Neuronal stem cell (in vitro differentiated cells): ENCODE data around the gene SFT2D3.

Experiments used
- DNase-seq: peaks from one replicate; pipeline ENCODE4 v3.0.0-alpha.2; 2013; ENCODE audit warnings: low spot score
- H2AFZ ChIP-seq: one replicate; pipeline ENCODE4 v1.6.1; 2013; ENCODE audit warnings: mild to moderate bottlenecking, low read length, inconsistent platforms
- H2AK5ac ChIP-seq: 2 replicates; pipeline ENCODE4 v1.6.1; 2013; ENCODE audit warnings: low read depth, mild to moderate bottlenecking, inconsistent platforms, low read length, moderate library complexity, mixed read lengths
- H2BK120ac ChIP-seq: 2 replicates; pipeline ENCODE4 v1.6.1; 2013; ENCODE audit warnings: low read depth, mild to moderate bottlenecking, inconsistent platforms, low read length, moderate library complexity, mixed read lengths
- H2BK12ac ChIP-seq: one replicate; pipeline ENCODE4 v1.6.1; 2013; ENCODE audit warnings: low read length, inconsistent platforms
- H2BK15ac ChIP-seq: 2 replicates; pipeline ENCODE4 v1.6.1; 2013; ENCODE audit warnings: mild to moderate bottlenecking, low read length, inconsistent platforms, mixed read lengths
- H2BK5ac ChIP-seq: one replicate; pipeline ENCODE4 v1.6.1; 2013; ENCODE audit warnings: inconsistent platforms, mild to moderate bottlenecking, low read length, moderate library complexity
- H3K14ac ChIP-seq: one replicate; pipeline ENCODE4 v1.6.1; 2013; ENCODE audit warnings: low read length, inconsistent platforms
- H3K18ac ChIP-seq: 2 replicates; pipeline ENCODE4 v1.6.1; 2013; ENCODE audit warnings: low read length, inconsistent platforms
- H3K23ac ChIP-seq: 2 replicates; pipeline ENCODE4 v1.6.1; 2013; ENCODE audit warnings: low read depth, mild to moderate bottlenecking, mixed read lengths, low read length, inconsistent platforms; ENCODE audit not compliant: poor library complexity
- H3K27ac ChIP-seq: replicated peaks from 3 replicates; pipeline ENCODE4 v1.5.1; 2013; ENCODE audit warnings: low read length, inconsistent platforms
- H3K27me3 ChIP-seq, 3 experiments: 2 replicates each; pipeline ENCODE4 v1.6.1; 2013; ENCODE audit warnings: low read length in 3 of 3, mild to moderate bottlenecking in 2 of 3, inconsistent platforms in 1 of 3, low read depth in 1 of 3, mixed read lengths in 1 of 3, moderate library complexity in 1 of 3; ENCODE audit not compliant: control insufficient read depth in 3 of 3, insufficient read depth in 3 of 3
- H3K36me3 ChIP-seq, 2 donors: replicated peaks in 1 of 2; 2 replicates each; pipeline ENCODE4 v1.6.1; 2013; ENCODE audit warnings: low read length in 2 of 2; ENCODE audit not compliant: control insufficient read depth in 2 of 2, insufficient read depth in 2 of 2
- H3K4ac ChIP-seq: 2 replicates; pipeline ENCODE4 v1.6.1; 2013; ENCODE audit warnings: inconsistent platforms, mild to moderate bottlenecking, low read length, moderate library complexity
- H3K4me1 ChIP-seq, 2 donors: 1 replicate in 1 of 2; 2 replicates in 1 of 2; pipeline ENCODE4 v1.6.1; 2013; ENCODE audit warnings: low read length in 2 of 2, low read depth in 1 of 2; ENCODE audit not compliant: control insufficient read depth in 2 of 2, insufficient read depth in 1 of 2
- H3K4me2 ChIP-seq: one replicate; pipeline ENCODE4 v1.6.1; 2013; ENCODE audit warnings: mild to moderate bottlenecking, low read length, inconsistent platforms; ENCODE audit not compliant: insufficient read depth, poor library complexity, severe bottlenecking
- H3K4me3 ChIP-seq, 2 donors: 2 replicates each; pipeline ENCODE4 v1.5.1; 2013; ENCODE audit warnings: low read length in 2 of 2, mild to moderate bottlenecking in 2 of 2, inconsistent platforms in 1 of 2, moderate library complexity in 1 of 2
- H3K79me1 ChIP-seq: one replicate; pipeline ENCODE4 v1.6.1; 2013; ENCODE audit warnings: low read depth, mild to moderate bottlenecking, inconsistent platforms, low read length, moderate library complexity
- H3K9ac ChIP-seq: one replicate; pipeline ENCODE4 v1.6.1; 2013; ENCODE audit warnings: mild to moderate bottlenecking, low read depth, low read length, inconsistent platforms; ENCODE audit not compliant: poor library complexity
- H3K9me3 ChIP-seq, 2 donors: replicated peaks in 1 of 2; 2 replicates each; pipeline versions ENCODE3 to v1.6.1; 2013; ENCODE audit warnings: low read length in 2 of 2, mild to moderate bottlenecking in 2 of 2, inconsistent platforms in 1 of 2, low read depth in 1 of 2, mixed read lengths in 1 of 2, moderate library complexity in 1 of 2; ENCODE audit not compliant: control insufficient read depth in 2 of 2, insufficient read depth in 1 of 2
- H4K8ac ChIP-seq: one replicate; pipeline ENCODE4 v1.6.1; 2013; ENCODE audit warnings: low read depth, mild to moderate bottlenecking, inconsistent platforms, low read length, moderate library complexity
- H4K91ac ChIP-seq: one replicate; pipeline ENCODE4 v1.6.1; 2013; ENCODE audit warnings: low read length, low read depth, mild to moderate bottlenecking, inconsistent platforms; ENCODE audit not compliant: poor library complexity
- WGBS, 2 donors: extraction: QIAGEN DNeasy Blood & Tissue Kit; methylation state at CpG; one replicate each; pipeline ENCODE4 v1.1.7; 2013; ENCODE audit warnings: missing lambda C conversion rate in 2 of 2, mixed read lengths in 1 of 2; ENCODE audit not compliant: insufficient read length in 2 of 2, insufficient replicate concordance in 1 of 2; ENCODE audit errors: extremely low coverage in 2 of 2; 5-methylcytosine and 5-hydroxymethylcytosine counted together

Gene SFT2D3

DNA sequence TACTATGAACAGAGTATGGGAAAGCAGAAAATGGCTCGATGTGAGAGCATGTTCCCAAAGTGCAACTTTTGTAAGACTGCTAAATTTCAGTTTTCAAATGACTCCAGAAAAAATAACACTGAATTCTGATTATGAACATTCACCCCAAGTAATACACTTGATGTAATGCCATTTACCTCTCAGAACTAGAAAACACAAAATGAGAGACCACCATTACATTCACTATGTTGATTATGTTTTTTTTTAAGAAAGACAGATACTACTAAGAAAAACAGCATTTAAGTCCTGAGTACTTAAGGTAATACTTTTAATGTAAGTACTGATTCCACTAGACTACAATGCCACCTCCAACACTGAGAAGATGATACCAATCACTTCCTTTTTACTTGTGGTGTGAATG, 38.5 kb downstream of the SFT2D3 start:
- Histone ChIP-seq H3K4me1 (peaks cover 0 to 1% of the 10 kb centered on the region in 2 donors), H3K36me3 (peaks cover 3 to 70% of the 10 kb centered on the region in 2 donors), H3K4me3 (no peak overlapping the region), H3K23ac (no peak overlapping the region), H3K4me2 (no peak overlapping the region), H3K9me3 (no peaks in the 10 kb centered on the region), H3K9ac (no peak overlapping the region), H2BK5ac (no peak overlapping the region), H4K8ac (no peak overlapping the region), H3K14ac (no peak overlapping the region), H2AK5ac (no peak overlapping the region), H3K79me1 (no peaks in the 10 kb centered on the region), H3K4ac (no peak overlapping the region), H2AFZ (no peak overlapping the region), H4K91ac (no peak overlapping the region), H3K27ac (no peak overlapping the region), H3K27me3 (no peaks in the 10 kb centered on the region), H2BK120ac (no peak overlapping the region), H2BK12ac (no peak overlapping the region), H2BK15ac (no peak overlapping the region), H3K18ac (no peak overlapping the region)
- no peak for DNase-seq
- WGBS, 2 donors = no CpG with 5 or more reads among the region's 1 CpG

- Histone ChIP-seq H3K18ac (no peak overlapping the region), H3K4me3 (no peak overlapping the region), H2AFZ (no peak overlapping the region), H3K27me3 (no peaks in the 10 kb centered on the region), H3K36me3 (peaks cover 3 to 74% of the 10 kb centered on the region in 2 donors), H2BK15ac (no peak overlapping the region), H3K4ac (no peak overlapping the region), H3K9ac (no peak overlapping the region), H3K27ac (no peak overlapping the region), H2BK5ac (no peak overlapping the region), H4K8ac (no peak overlapping the region), H2BK120ac (no peak overlapping the region), H3K79me1 (no peaks in the 10 kb centered on the region), H3K4me2 (no peak overlapping the region), H3K4me1 (peaks cover 0 to 1% of the 10 kb centered on the region in 2 donors), H3K23ac (no peak overlapping the region), H3K14ac (no peak overlapping the region), H2BK12ac (no peak overlapping the region), H2AK5ac (no peak overlapping the region), H3K9me3 (no peaks in the 10 kb centered on the region), H4K91ac (no peak overlapping the region)
- no peak for DNase-seq
- WGBS, 2 donors = no CpG with 5 or more reads among the region's 3 CpGs
These were observed 39.5 kb downstream of the SFT2D3 start for GRCh38 chr2:127740665-127741288.

- Histone ChIP-seq H3K27ac (no peak overlapping the region), H3K9me3 (no peaks in the 10 kb centered on the region), H3K27me3 (no peaks in the 10 kb centered on the region), H4K8ac (no peak overlapping the region), H3K4me1 (peaks cover 0 to 1% of the 10 kb centered on the region in 2 donors), H3K4ac (no peak overlapping the region), H4K91ac (no peak overlapping the region), H3K79me1 (no peaks in the 10 kb centered on the region), H3K14ac (no peak overlapping the region), H3K18ac (no peak overlapping the region), H2BK15ac (no peak overlapping the region), H2BK12ac (no peak overlapping the region), H2AK5ac (no peak overlapping the region), H3K9ac (no peak overlapping the region), H3K23ac (no peak overlapping the region), H2AFZ (no peak overlapping the region), H2BK5ac (no peak overlapping the region), H3K4me2 (no peak overlapping the region), H3K36me3 (peaks cover 2 to 76% of the 10 kb centered on the region in 2 donors), H3K4me3 (no peak overlapping the region), H2BK120ac (no peak overlapping the region)
- WGBS, 2 donors = no CpG with 5 or more reads among the region's 3 CpGs
- DNase-seq = no peak
These were observed 42.3 kb downstream of the SFT2D3 start for GRCh38 chr2:127743477-127744026.

DNA sequence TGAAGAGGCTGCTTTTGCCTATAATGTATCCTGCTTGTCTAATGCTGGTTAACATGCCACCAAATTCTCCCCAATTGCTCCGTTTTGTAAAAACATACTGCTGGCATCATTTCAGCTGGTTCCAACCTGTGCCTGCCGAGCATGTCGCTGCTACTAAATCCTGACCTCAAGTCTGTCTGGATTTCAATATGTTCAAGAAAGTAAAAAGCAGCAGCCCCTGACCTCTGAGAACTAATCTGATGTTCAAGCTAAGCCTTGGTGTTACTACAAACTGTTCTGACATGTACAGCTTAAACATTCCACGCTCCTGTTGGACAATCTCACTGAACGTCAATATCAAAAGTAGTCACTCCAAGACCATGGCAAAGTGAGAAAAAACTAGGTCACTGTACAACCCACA, 46.3 kb downstream of the SFT2D3 start:
- Histone ChIP-seq H2BK12ac (no peak overlapping the region), H2AK5ac (no peak overlapping the region), H3K27me3 (no peaks in the 10 kb centered on the region), H3K4me1 (no peaks in the 10 kb centered on the region), H3K79me1 (no peaks in the 10 kb centered on the region), H2AFZ (no peak overlapping the region), H3K14ac (no peak overlapping the region), H3K36me3 (peaks cover 0 to 75% of the 10 kb centered on the region in 2 donors), H3K9me3 (no peaks in the 10 kb centered on the region), H2BK120ac (no peak overlapping the region), H3K4me3 (no peak overlapping the region), H3K18ac (no peak overlapping the region), H3K9ac (no peak overlapping the region), H3K4ac (no peak overlapping the region), H4K91ac (no peak overlapping the region), H2BK15ac (no peak overlapping the region), H2BK5ac (no peak overlapping the region), H3K27ac (no peak overlapping the region), H3K23ac (no peak overlapping the region), H3K4me2 (no peak overlapping the region), H4K8ac (no peak overlapping the region)
- WGBS, 2 donors = no CpG with 5 or more reads among the region's 5 CpGs
- DNase-seq = no peak
